ENCODE results near the gene PTPN5.

Gene PTPN5

GRCh38 chr11:18733202-18733601 is 58.4 kb downstream of the PTPN5 start:
- no peak for TF ChIP-seq CTCF (IDR thresholded peaks at IDR 0.05; ENCODE audit: low read depth, low read length, missing control alignments)

DNA sequence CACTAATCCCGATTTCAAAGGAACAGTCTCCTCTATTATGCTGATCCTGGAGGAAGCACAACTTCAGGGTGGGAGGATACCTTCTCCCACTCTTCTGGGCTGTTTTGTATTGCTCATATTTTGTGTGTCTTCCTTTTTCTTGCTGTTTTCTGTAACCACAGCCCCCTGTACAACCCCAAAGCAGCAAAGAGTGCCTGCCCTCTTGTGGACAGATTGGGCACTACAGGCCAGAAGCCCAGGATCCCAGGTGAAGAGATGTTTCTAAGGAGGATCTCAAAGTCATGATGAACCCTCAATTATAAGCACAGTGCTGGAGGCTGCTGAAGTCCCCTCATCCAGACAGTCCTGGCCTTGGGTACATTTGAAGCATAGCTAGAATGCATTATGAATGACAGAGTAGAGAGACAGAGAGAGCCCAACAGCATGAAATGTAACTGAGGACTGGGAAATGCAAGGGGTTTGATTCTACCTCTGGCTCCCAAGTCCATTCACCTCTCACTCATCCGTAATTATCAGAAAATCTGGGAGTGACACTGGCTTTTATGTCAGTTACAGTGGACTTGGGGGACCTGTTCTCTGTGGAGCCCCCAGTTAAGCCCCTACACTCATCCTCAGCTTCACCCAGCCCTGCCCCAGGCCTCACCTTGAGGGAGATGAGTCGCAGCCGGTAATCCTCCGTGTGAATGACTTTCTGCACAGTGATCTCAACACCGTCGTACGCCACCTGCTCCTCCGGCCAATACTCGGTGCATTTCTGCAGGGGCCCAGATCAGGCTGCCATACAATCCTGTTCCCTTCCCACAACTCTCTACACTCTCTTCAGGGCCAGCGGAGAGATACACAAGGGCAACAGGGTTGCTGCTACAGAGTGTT is 59.4 kb downstream of the PTPN5 start:
- no peak for DNase-seq (ENCODE audit: extremely low read depth, low read depth)
- TF ChIP-seq CTCF (IDR thresholded peaks at IDR 0.05; ENCODE audit: low read depth, low read length, missing control alignments) = peak; percentile 100
- H3K4me3 ChIP-seq (replicated peaks; ENCODE audit: low read depth, low read length) = no peak overlapping the region

More at GRCh38 chr11:18733202-18733601, 58.4 kb downstream of the PTPN5 start:
- H3K4me3 ChIP-seq (replicated peaks; ENCODE audit: low read depth, low read length) = no peak overlapping the region
- DNase-seq (ENCODE audit: extremely low read depth, low read depth) = no peak

DNA sequence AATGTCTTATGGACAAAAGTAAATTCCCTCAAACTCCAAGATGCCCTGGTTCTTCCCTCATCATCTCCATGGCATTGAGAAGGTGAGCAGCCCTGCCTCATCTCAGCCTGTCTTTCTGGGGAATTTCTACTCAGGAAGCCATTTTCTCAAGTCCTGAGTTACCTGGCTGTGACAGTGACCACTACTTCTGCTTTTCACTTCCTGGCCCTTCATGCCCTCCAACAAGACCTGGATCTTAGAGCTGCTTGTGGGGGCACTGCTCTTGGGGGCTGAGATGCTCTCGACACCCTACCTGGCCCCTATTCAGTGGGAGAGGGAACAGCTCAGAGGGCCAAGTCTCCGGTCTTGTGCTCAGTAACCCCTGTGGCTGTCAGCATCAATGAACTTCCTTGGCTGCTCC is 60.2 kb downstream of the PTPN5 start:
- DNase-seq (ENCODE audit: extremely low read depth, low read depth) = no peak
- no peak overlapping the region for H3K4me3 ChIP-seq (replicated peaks; ENCODE audit: low read depth, low read length)
- TF ChIP-seq CTCF (IDR thresholded peaks at IDR 0.05; ENCODE audit: low read depth, low read length, missing control alignments) = no peak

GRCh38 chr11:18730020-18730419 is 61.6 kb downstream of the PTPN5 start:
- no peak for TF ChIP-seq CTCF (IDR thresholded peaks at IDR 0.05; ENCODE audit: low read depth, low read length, missing control alignments)
- DNase-seq (ENCODE audit: extremely low read depth, low read depth) = no peak
- H3K4me3 ChIP-seq (replicated peaks; ENCODE audit: low read depth, low read length) = no peak overlapping the region

GRCh38 chr11:18729426-18729825 is 62.2 kb downstream of the PTPN5 start:
- DNase-seq (ENCODE audit: extremely low read depth, low read depth) = no peak
- TF ChIP-seq CTCF (IDR thresholded peaks at IDR 0.05; ENCODE audit: low read depth, low read length, missing control alignments) = no peak
- no peak overlapping the region for H3K4me3 ChIP-seq (replicated peaks; ENCODE audit: low read depth, low read length)

GRCh38 chr11:18728658-18729057 is 62.9 kb downstream of the PTPN5 start:
- H3K4me3 ChIP-seq (replicated peaks; ENCODE audit: low read depth, low read length) = no peak overlapping the region
- TF ChIP-seq CTCF (IDR thresholded peaks at IDR 0.05; ENCODE audit: low read depth, low read length, missing control alignments) = no peak
- DNase-seq (ENCODE audit: extremely low read depth, low read depth) = no peak

Data from HFF-Myc (cell line).